Natural killer cell (primary cell): Measurements from ENCODE around the gene CEP135. TPM values are rescaled to one million over a fixed set of nuclear protein-coding genes. Genes with fewer than 3 reads are reported as not detected.
"Not testable (repeated sequence)": the region's sequence is repeated elsewhere in the genome, so short reads cannot be mapped to it uniquely, and the experiment has no call there.

Experiments used
- ATAC-seq, 3 donors: fragments of 150-1000 bp in 2 of 3; fragments of 200-7000 bp in 1 of 3; cut with Tn5 transposase; 1 replicate in 1 of 3; 2 replicates in 2 of 3; pipeline ENCODE4 v1.10.0; 2021; ENCODE audit warnings: mild to moderate bottlenecking in 2 of 3, moderate library complexity in 2 of 3
- DNase-seq, 2 donors: peaks; one replicate each; pipeline versions ENCODE4 v3.0.0 to v3.0.0-alpha.2; 2013 to 2021; ENCODE audit warnings: mixed read lengths in 1 of 2
- H3K27ac ChIP-seq: one replicate; pipeline ENCODE4 v1.5.1; 2013; ENCODE audit warnings: mild to moderate bottlenecking, low read length
- H3K27me3 ChIP-seq: one replicate; pipeline ENCODE4 v1.6.1; 2013; ENCODE audit warnings: low read length; ENCODE audit not compliant: control insufficient read depth, insufficient read depth
- H3K36me3 ChIP-seq: one replicate; pipeline ENCODE4 v1.6.1; 2013; ENCODE audit warnings: low read length; ENCODE audit not compliant: control insufficient read depth, insufficient read depth
- H3K4me1 ChIP-seq: one replicate; pipeline ENCODE4 v1.6.1; 2013; ENCODE audit warnings: low read length; ENCODE audit not compliant: control insufficient read depth, insufficient read depth
- H3K4me3 ChIP-seq: one replicate; pipeline ENCODE4 v1.5.1; 2013; ENCODE audit warnings: low read length
- H3K9me3 ChIP-seq: one replicate; pipeline ENCODE4 v1.6.1; 2013; ENCODE audit warnings: low read length; ENCODE audit not compliant: control insufficient read depth, insufficient read depth
- H3K27ac Mint-ChIP-seq, 2 donors: one replicate each; pipeline ENCODE4 v1.8.0; 2022; ENCODE audit warnings: mild to moderate bottlenecking in 2 of 2, mixed read lengths in 2 of 2, moderate library complexity in 1 of 2
- H3K27me3 Mint-ChIP-seq, 2 donors: one replicate each; pipeline ENCODE4 v1.8.0; 2022; ENCODE audit warnings: low read depth in 2 of 2, mixed read lengths in 2 of 2
- H3K36me3 Mint-ChIP-seq: one replicate; pipeline ENCODE4 v1.8.0; 2022; ENCODE audit warnings: mixed read lengths
- H3K4me1 Mint-ChIP-seq, 2 donors: one replicate each; pipeline ENCODE4 v1.8.0; 2022; ENCODE audit warnings: mixed read lengths in 2 of 2
- H3K4me3 Mint-ChIP-seq: one replicate; pipeline ENCODE4 v1.8.0; 2022; ENCODE audit warnings: mild to moderate bottlenecking, moderate library complexity, mixed read lengths
- H3K9me3 Mint-ChIP-seq, 2 donors: one replicate each; pipeline ENCODE4 v1.8.0; 2022; ENCODE audit warnings: mixed read lengths in 2 of 2
- WGBS: methylation state at CpG from one replicate; pipeline ENCODE4 v1.1.7; 2013; ENCODE audit warnings: missing lambda C conversion rate; ENCODE audit not compliant: insufficient coverage; 5-methylcytosine and 5-hydroxymethylcytosine counted together
- intact Hi-C: fragments of 100-400 bp; cut with micrococcal nuclease; formaldehyde crosslinking; loops from one replicate; pipeline ENCODE4 v1.14.2; 2022
- total RNA-seq, 4 donors: library from RNA; stranded (reverse); fragments of 120-200 nt in 1 of 4; gene quantifications; one replicate each; pipeline versions ENCODE4 v1.2.3 to v1.2.4, GENCODE V29; 2013 to 2022
- TF ChIP-seq, protein P1 (sequence below): fragments of 200-600 bp; IDR thresholded peaks from one replicate; pipeline ENCODE4 v1.8.0; 2022; ENCODE audit warnings: antibody characterized with exemption

CEP135 gene
- total RNA-seq, 3 donors from 2014 or later (not counting 1 experiment from before 2014, with no cell fraction given) = 18.7 to 24.4 (median 19.9) TPM

DNA sequence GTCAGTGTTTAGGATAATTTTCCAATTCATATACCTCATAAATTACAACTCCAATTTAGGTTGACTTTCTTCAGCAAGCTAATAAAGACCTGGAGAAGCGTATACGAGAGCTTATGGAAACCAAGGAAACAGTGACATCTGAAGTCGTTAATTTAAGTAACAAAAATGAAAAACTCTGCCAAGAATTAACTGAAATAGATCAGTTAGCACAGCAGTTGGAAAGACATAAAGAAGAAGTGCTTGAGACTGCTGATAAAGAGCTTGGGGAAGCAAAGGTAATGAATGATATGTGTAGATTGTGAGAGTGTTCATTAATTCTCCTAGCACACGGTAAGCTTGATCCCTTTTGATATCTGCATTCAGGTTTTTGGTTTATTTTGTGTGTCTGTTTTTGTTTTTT, 16.8 kb downstream of the CEP135 start:
- Histone ChIP-seq H3K27ac (no peak overlapping the region), H3K36me3 (peaks cover 27% of the 10 kb centered on the region), H3K27me3 (no peaks in the 10 kb centered on the region), H3K9me3 (no peaks in the 10 kb centered on the region), H3K4me1 (no peaks in the 10 kb centered on the region), H3K4me3 (no peak overlapping the region)
- H3K27ac Mint-ChIP-seq = no peak overlapping the region
- no peaks in the 10 kb centered on the region for H3K9me3 Mint-ChIP-seq
- 69% methylated on average over 4 of the region's 4 CpGs for WGBS
- H3K4me3 Mint-ChIP-seq = no peak overlapping the region
- intact Hi-C loops = no loop called here
- no peak for ATAC-seq
- no peaks in the 10 kb centered on the region for H3K36me3 Mint-ChIP-seq
- TF ChIP-seq, protein P1, sequence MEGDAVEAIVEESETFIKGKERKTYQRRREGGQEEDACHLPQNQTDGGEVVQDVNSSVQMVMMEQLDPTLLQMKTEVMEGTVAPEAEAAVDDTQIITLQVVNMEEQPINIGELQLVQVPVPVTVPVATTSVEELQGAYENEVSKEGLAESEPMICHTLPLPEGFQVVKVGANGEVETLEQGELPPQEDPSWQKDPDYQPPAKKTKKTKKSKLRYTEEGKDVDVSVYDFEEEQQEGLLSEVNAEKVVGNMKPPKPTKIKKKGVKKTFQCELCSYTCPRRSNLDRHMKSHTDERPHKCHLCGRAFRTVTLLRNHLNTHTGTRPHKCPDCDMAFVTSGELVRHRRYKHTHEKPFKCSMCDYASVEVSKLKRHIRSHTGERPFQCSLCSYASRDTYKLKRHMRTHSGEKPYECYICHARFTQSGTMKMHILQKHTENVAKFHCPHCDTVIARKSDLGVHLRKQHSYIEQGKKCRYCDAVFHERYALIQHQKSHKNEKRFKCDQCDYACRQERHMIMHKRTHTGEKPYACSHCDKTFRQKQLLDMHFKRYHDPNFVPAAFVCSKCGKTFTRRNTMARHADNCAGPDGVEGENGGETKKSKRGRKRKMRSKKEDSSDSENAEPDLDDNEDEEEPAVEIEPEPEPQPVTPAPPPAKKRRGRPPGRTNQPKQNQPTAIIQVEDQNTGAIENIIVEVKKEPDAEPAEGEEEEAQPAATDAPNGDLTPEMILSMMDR = no peak
- H3K27me3 Mint-ChIP-seq = no peaks in the 10 kb centered on the region
- DNase-seq = no peak
- no peaks in the 10 kb centered on the region for H3K4me1 Mint-ChIP-seq

- H3K27me3 Mint-ChIP-seq, H3K4me3 ChIP-seq, H3K9me3 Mint-ChIP-seq, H3K27me3 ChIP-seq, H3K27ac Mint-ChIP-seq, H3K4me3 Mint-ChIP-seq, ATAC-seq, H3K36me3 Mint-ChIP-seq, DNase-seq, H3K9me3 ChIP-seq, H3K4me1 Mint-ChIP-seq, H3K27ac ChIP-seq, H3K4me1 ChIP-seq, intact Hi-C loops: not testable (repeated sequence)
- WGBS = 98% methylated on average over 5 of the region's 5 CpGs
- H3K36me3 ChIP-seq = peaks cover 27% of the 10 kb centered on the region
These were observed 17.6 kb downstream of the CEP135 start for GRCh38 chr4:55966324-55966723.

- no CpG with 5 or more reads among the region's 1 CpG for WGBS
- intact Hi-C loops = no loop called here
These were observed 18.6 kb downstream of the CEP135 start for GRCh38 chr4:55967376-55967775.

DNA sequence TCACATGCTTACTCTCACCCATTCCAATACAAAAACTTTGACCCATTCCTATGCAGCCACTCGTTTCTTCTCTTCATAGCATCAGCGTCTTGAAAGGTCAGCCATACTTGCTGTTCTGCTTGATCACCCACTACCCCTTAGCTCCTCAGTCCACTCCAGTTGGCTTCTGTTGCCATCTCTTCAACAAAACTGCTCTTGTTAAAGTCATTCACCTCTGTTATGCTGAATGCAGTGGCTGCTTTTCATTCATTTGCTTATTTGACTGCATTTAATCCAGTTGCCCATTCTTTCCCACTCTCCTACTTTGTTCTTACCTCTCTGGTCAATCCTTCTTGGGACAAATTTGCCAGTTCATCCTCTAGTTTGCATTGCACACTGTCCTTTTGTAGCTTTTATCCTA, 24.9 kb downstream of the CEP135 start:
- peaks cover 25% of the 10 kb centered on the region for H3K36me3 ChIP-seq

More at GRCh38 chr4:55967376-55967775, 18.6 kb downstream of the CEP135 start:
- H3K4me1 Mint-ChIP-seq = no peaks in the 10 kb centered on the region
- DNase-seq (no peak), ATAC-seq (no peak)
- no peaks in the 10 kb centered on the region for H3K27me3 Mint-ChIP-seq
- Histone ChIP-seq H3K9me3 (no peaks in the 10 kb centered on the region), H3K36me3 (peaks cover 33% of the 10 kb centered on the region), H3K27me3 (no peaks in the 10 kb centered on the region), H3K27ac (no peak overlapping the region), H3K4me3 (no peak overlapping the region), H3K4me1 (no peaks in the 10 kb centered on the region)
- no peak overlapping the region for H3K4me3 Mint-ChIP-seq
- no peak overlapping the region for H3K27ac Mint-ChIP-seq
- H3K36me3 Mint-ChIP-seq = no peaks in the 10 kb centered on the region
- TF ChIP-seq, protein P1 = no peak
- no peaks in the 10 kb centered on the region for H3K9me3 Mint-ChIP-seq

More for the DNA sequence above, 24.9 kb downstream of the CEP135 start:
- TF ChIP-seq, protein P1 = no peak
- 95% methylated on average over 2 of the region's 2 CpGs for WGBS
- Histone ChIP-seq H3K9me3 (no peaks in the 10 kb centered on the region), H3K27me3 (no peaks in the 10 kb centered on the region), H3K4me3 (no peak overlapping the region), H3K4me1 (no peaks in the 10 kb centered on the region), H3K27ac (no peak overlapping the region)
- no peak overlapping the region for H3K4me3 Mint-ChIP-seq
- H3K27me3 Mint-ChIP-seq = no peaks in the 10 kb centered on the region
- no peak for DNase-seq
- peaks cover 10% of the 10 kb centered on the region for H3K36me3 Mint-ChIP-seq
- H3K4me1 Mint-ChIP-seq = no peaks in the 10 kb centered on the region
- H3K9me3 Mint-ChIP-seq = no peaks in the 10 kb centered on the region
- H3K27ac Mint-ChIP-seq = no peak overlapping the region
- ATAC-seq = no peak
- intact Hi-C loops = no loop called here
